AG10803 (cell line): ENCODE data around the gene UBE2O.
A peak's percentile ranks its signal among the peaks of the same experiment; 100 is the strongest.

Experiments used
- DNase-seq: peaks from one replicate; pipeline ENCODE4 v3.0.0; 2010; ENCODE audit warnings: low read depth
- H3K4me3 ChIP-seq: 2 replicates; pipeline ENCODE4 v1.5.1; 2011; ENCODE audit warnings: mild to moderate bottlenecking, low read length, control low read depth
- TF ChIP-seq, protein P1 (sequence below): conservative IDR thresholded peaks from 2 replicates; pipeline ENCODE4 v1.5.1; 2011; ENCODE audit warnings: mild to moderate bottlenecking, low read length, control low read depth, inconsistent platforms

Gene UBE2O

GRCh38 chr17:76383546-76384221 is 69.3 kb downstream of the UBE2O start:
- H3K4me3 ChIP-seq = peak overlapping the region; percentile 73
- DNase-seq = peak; percentile 60
- TF ChIP-seq, protein P1, sequence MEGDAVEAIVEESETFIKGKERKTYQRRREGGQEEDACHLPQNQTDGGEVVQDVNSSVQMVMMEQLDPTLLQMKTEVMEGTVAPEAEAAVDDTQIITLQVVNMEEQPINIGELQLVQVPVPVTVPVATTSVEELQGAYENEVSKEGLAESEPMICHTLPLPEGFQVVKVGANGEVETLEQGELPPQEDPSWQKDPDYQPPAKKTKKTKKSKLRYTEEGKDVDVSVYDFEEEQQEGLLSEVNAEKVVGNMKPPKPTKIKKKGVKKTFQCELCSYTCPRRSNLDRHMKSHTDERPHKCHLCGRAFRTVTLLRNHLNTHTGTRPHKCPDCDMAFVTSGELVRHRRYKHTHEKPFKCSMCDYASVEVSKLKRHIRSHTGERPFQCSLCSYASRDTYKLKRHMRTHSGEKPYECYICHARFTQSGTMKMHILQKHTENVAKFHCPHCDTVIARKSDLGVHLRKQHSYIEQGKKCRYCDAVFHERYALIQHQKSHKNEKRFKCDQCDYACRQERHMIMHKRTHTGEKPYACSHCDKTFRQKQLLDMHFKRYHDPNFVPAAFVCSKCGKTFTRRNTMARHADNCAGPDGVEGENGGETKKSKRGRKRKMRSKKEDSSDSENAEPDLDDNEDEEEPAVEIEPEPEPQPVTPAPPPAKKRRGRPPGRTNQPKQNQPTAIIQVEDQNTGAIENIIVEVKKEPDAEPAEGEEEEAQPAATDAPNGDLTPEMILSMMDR = peak; percentile 25

- TF ChIP-seq, protein P1 = no peak
- H3K4me3 ChIP-seq = peak overlapping the region; percentile 73
- peak; percentile 72 for DNase-seq
Observed at GRCh38 chr17:76382803-76383545, 70.0 kb downstream of the UBE2O start.

DNA sequence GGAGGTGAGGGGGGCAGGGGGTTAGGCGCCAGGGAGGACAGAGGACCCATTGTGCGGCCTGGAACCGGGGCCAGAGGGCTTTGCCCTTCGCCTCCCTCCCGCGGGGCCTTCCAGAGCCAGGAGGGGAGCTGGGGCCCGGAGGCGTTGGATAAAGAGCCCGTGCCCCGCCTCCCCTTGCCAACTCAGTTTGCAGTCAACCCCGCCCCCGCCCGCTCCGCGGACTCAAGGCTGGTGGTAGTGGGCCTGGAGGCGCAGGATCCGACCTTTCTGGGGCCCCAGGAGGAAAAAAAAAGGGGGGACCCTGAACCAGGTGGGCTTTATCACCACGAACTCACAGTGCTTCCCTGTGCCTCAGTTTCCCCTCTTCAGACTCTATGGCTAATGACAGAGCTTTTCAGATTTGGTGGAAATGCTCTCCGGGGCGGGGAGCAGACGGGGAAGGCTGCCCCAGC is 70.6 kb downstream of the UBE2O start:
- H3K4me3 ChIP-seq = peak overlapping the region; percentile 73
- DNase-seq = peak; percentile 53
- TF ChIP-seq, protein P1 = no peak

DNA sequence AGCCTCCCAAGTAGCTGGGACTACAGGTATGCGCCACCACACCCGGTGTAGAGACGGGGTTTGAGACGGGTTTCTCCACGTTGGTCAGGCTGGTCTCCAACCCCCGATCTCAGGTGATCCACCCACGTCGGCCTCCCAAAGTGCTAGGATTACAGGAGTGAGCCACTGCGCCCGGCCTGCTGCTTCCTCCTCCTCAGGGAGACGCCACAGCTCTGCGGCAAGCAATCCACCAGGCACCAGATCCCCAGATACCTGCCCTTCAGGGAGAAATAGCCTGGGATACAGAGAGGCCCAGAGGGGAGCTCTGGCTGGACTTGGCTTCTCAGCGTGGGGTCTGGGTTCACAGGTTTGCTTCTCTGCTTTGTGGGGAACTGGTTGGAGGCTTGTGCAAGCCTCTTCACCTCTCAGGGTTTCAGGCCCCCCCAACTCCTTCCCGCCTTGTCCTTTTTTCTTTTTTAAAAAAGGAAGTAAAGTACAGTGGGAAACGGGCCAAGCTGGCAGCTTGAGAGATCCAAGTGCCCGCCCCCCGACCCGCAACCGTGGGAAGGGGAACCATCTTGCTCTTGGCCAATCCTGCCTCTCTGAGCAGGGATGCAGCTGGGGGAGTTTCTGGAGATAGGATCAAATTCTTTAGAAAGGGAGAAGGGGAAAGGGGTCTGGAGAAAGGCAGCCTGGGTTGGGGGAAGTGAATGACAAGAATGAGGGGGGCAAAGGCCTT is 71.2 kb downstream of the UBE2O start:
- peak overlapping the region; percentile 73 for H3K4me3 ChIP-seq

DNA sequence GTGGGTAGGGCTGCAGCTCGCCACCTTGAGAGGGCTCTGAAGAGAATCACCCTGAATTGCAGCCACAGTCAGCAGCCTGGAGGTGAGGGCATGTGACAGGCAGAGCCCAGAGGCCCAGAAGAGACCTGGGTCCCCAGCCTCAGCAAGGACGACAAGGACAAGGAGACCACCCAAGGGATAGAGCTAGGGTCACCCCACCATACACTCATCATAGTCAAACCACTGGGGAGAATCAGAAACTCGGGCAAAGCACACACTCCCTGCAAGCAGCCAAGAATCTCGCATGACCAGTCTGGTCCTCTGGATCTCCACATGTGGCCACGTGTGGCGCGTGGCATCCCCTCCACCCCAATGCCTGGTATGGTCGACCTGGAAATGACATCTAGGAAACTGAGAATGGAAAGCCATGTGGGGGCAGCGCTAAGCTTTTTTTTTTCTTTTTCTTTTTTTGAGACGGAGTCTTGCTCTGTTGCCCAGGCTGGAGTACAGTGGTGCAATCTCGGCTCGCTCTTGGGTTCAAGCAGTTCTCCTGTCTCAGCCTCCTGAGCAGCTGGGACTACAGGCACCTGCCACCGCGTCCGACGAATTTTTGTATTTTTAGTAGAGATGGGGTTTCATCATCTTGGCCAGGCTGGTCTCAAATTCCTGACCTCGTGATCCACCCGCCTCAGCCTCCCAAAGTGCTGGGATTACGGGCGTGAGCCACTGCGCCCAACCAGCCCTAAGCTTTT is 73.1 kb downstream of the UBE2O start:
- TF ChIP-seq, protein P1 = no peak
- H3K4me3 ChIP-seq = no peak overlapping the region
- DNase-seq = no peak

More for the DNA sequence above, 71.2 kb downstream of the UBE2O start:
- DNase-seq = no peak
- TF ChIP-seq, protein P1 = no peak

DNA sequence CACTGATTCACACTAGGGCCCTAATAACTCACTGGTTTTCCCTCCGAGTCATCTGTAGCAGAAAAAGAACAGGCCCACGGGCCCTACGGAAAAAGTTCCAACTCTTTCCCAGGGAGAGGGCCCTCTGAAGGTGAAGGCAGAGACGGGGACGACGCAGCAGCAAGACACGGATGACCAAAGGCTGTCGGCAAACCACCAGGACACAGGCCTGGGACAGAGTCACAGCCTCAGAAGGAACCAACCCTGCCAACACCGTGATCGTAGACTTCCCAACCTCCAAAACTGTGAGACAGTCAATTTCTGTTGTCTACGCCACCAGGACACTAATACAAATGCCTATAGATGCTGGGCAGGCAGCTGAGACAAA is 73.7 kb downstream of the UBE2O start:
- no peak for DNase-seq
- no peak overlapping the region for H3K4me3 ChIP-seq
- TF ChIP-seq, protein P1 = no peak
